Fibroblast of lung (primary cell): ENCODE results near the gene MEF2A. TPM values are rescaled to one million over a fixed set of nuclear protein-coding genes. Genes with fewer than 3 reads are reported as not detected.

Experiments used
- DNase-seq, 2 donors: peaks; one replicate each; pipeline versions ENCODE4 v3.0.0 to v3.0.0-alpha.2; 2010; ENCODE audit warnings: low read depth in 2 of 2
- H2AFZ ChIP-seq: 2 replicates; pipeline ENCODE4 v1.5.1; 2012; ENCODE audit warnings: low read length, control low read depth, inconsistent platforms
- H3K27ac ChIP-seq: 2 replicates; pipeline ENCODE4 v1.5.1; 2011; ENCODE audit warnings: low read length, control low read depth; ENCODE audit not compliant: insufficient read depth
- H3K27me3 ChIP-seq: 2 replicates; pipeline ENCODE4 v1.5.1; 2011; ENCODE audit warnings: mild to moderate bottlenecking, low read length; ENCODE audit not compliant: control insufficient read depth, insufficient read depth
- H3K36me3 ChIP-seq: 2 replicates; pipeline ENCODE4 v1.5.1; 2011; ENCODE audit warnings: low read length; ENCODE audit not compliant: control insufficient read depth, insufficient read depth
- H3K4me1 ChIP-seq: 2 replicates; pipeline ENCODE4 v1.5.1; 2011; ENCODE audit warnings: low read length; ENCODE audit not compliant: control insufficient read depth, insufficient read depth; ENCODE audit errors: extremely low read depth
- H3K4me2 ChIP-seq: 2 replicates; pipeline ENCODE4 v1.5.1; 2011; ENCODE audit warnings: low read length, control low read depth; ENCODE audit not compliant: insufficient read depth; ENCODE audit errors: extremely low read depth
- H3K4me3 ChIP-seq, 4 experiments: fragments of 200-600 bp in 1 of 4; sonication (generic) in 1 of 4; replicated peaks in 1 of 4; 2 replicates each; pipeline ENCODE4 v1.5.1; 2011 to 2016; ENCODE audit warnings: low read length in 4 of 4, low read depth in 3 of 4, mild to moderate bottlenecking in 3 of 4, control low read depth in 2 of 4, inconsistent platforms in 1 of 4, mixed read lengths in 1 of 4; ENCODE audit not compliant: insufficient read depth in 1 of 4; ENCODE audit errors: control extremely low read depth in 1 of 4
- H3K79me2 ChIP-seq: 2 replicates; pipeline ENCODE4 v1.5.1; 2012; ENCODE audit warnings: mild to moderate bottlenecking, low read length, inconsistent platforms; ENCODE audit not compliant: control insufficient read depth, insufficient read depth
- H3K9ac ChIP-seq: 2 replicates; pipeline ENCODE4 v1.5.1; 2011; ENCODE audit warnings: mild to moderate bottlenecking, low read length, control low read depth; ENCODE audit not compliant: insufficient read depth
- H3K9me3 ChIP-seq: 2 replicates; pipeline ENCODE4 v1.5.1; 2012; ENCODE audit warnings: low read depth, low read length; ENCODE audit not compliant: control insufficient read depth, insufficient read depth
- H4K20me1 ChIP-seq: 2 replicates; pipeline ENCODE4 v1.5.1; 2011; ENCODE audit warnings: low read length; ENCODE audit not compliant: control insufficient read depth, insufficient read depth; ENCODE audit errors: extremely low read depth
- CTCF ChIP-seq, 2 donors: IDR thresholded peaks in 1 of 2; conservative IDR thresholded peaks in 1 of 2; 1 replicate in 1 of 2; 2 replicates in 1 of 2; pipeline ENCODE4 v1.5.1; 2011 to 2012; ENCODE audit warnings: low read length in 2 of 2, control low read depth in 1 of 2, inconsistent platforms in 1 of 2, low read depth in 1 of 2, mild to moderate bottlenecking in 1 of 2
- EZH2 ChIP-seq: IDR thresholded peaks from 2 replicates; pipeline ENCODE4 v1.5.1; 2012; ENCODE audit warnings: low read length, control low read depth, mild to moderate bottlenecking; ENCODE audit errors: missing control alignments
- polyA plus RNA-seq, 2 donors: library from polyadenylated mRNA; depleted of rRNA in 1 of 2; stranded (reverse) in 1 of 2; unstranded in 1 of 2; fragments of >200 nt; gene quantifications; 2 replicates each; pipeline ENCODE4 v1.2.1, GENCODE V29; 2011 to 2012; ENCODE audit warnings: missing spikeins in 1 of 2
- total RNA-seq: library from RNA; depleted of rRNA; stranded (reverse); fragments of >200 nt; gene quantifications from 2 replicates; pipeline ENCODE4 v1.2.1, GENCODE V29; 2014

MEF2A gene
- total and polyA plus RNA-seq, 2 donors (not counting 1 experiment from before 2014, with no cell fraction given) = 24.6 to 40.4 TPM

- TF ChIP-seq EZH2 (no peak), CTCF (conservative IDR thresholded peaks at IDR 0.05 in 1 of 2, IDR thresholded peaks at IDR 0.05 in 1 of 2; ENCODE audit: low read depth in 1 of 2, low read length in 2 of 2) (no peak)
- no peak for DNase-seq
These were observed 40.9 kb downstream of the MEF2A start for GRCh38 chr15:99606646-99607045.

GRCh38 chr15:99613481-99613880 lies 47.7 kb downstream of the MEF2A start:
- Histone ChIP-seq H2AFZ (no peak overlapping the region), H3K4me3 (no peak overlapping the region), H3K4me1 (no peaks in the 10 kb centered on the region), H3K27ac (no peak overlapping the region), H3K27me3 (no peaks in the 10 kb centered on the region), H3K36me3 (no peaks in the 10 kb centered on the region), H4K20me1 (no peaks in the 10 kb centered on the region), H3K9ac (no peak overlapping the region), H3K79me2 (peaks cover 30% of the 10 kb centered on the region), H3K9me3 (no peaks in the 10 kb centered on the region), H3K4me2 (no peak overlapping the region)
- no peak for DNase-seq
- no peak for TF ChIP-seq CTCF (conservative IDR thresholded peaks at IDR 0.05 in 1 of 2, IDR thresholded peaks at IDR 0.05 in 1 of 2; ENCODE audit: low read depth in 1 of 2, low read length in 2 of 2)
- TF ChIP-seq EZH2 = no peak

More at GRCh38 chr15:99606646-99607045, 40.9 kb downstream of the MEF2A start:
- Histone ChIP-seq H3K36me3 (no peaks in the 10 kb centered on the region), H4K20me1 (no peaks in the 10 kb centered on the region), H3K79me2 (peaks cover 36% of the 10 kb centered on the region), H2AFZ (no peak overlapping the region), H3K27me3 (no peaks in the 10 kb centered on the region), H3K9me3 (no peaks in the 10 kb centered on the region), H3K4me2 (no peak overlapping the region), H3K9ac (no peak overlapping the region), H3K4me1 (no peaks in the 10 kb centered on the region), H3K4me3 (no peak overlapping the region), H3K27ac (no peak overlapping the region)

GRCh38 chr15:99613887-99614647 lies 48.3 kb downstream of the MEF2A start:
- H3K4me1 ChIP-seq = no peaks in the 10 kb centered on the region
- no peak for TF ChIP-seq EZH2
- TF ChIP-seq CTCF (conservative IDR thresholded peaks at IDR 0.05 in 1 of 2, IDR thresholded peaks at IDR 0.05 in 1 of 2; ENCODE audit: low read depth in 1 of 2, low read length in 2 of 2) = no peak
- no peak overlapping the region for H3K4me2 ChIP-seq
- peaks cover 28% of the 10 kb centered on the region for H3K79me2 ChIP-seq
- no peaks in the 10 kb centered on the region for H3K27me3 ChIP-seq
- peak in 1 of 2 donors; percentile 84 for DNase-seq
- H3K27ac ChIP-seq = peak overlapping the region; percentile 37
- H3K9ac ChIP-seq = no peak overlapping the region
- H2AFZ ChIP-seq = no peak overlapping the region
- H4K20me1 ChIP-seq = no peaks in the 10 kb centered on the region
- H3K36me3 ChIP-seq = no peaks in the 10 kb centered on the region
- no peak overlapping the region for H3K4me3 ChIP-seq
- H3K9me3 ChIP-seq = no peaks in the 10 kb centered on the region
